GM12872 (cell line): Measurements from ENCODE around the gene VANGL2.

ENCODE experiments used
- CTCF ChIP-seq: IDR thresholded peaks from 3 replicates; pipeline ENCODE4 v1.5.1; 2011; ENCODE audit warnings: low read depth, mild to moderate bottlenecking, low read length, moderate library complexity; ENCODE audit not compliant: insufficient read depth

VANGL2 gene

DNA sequence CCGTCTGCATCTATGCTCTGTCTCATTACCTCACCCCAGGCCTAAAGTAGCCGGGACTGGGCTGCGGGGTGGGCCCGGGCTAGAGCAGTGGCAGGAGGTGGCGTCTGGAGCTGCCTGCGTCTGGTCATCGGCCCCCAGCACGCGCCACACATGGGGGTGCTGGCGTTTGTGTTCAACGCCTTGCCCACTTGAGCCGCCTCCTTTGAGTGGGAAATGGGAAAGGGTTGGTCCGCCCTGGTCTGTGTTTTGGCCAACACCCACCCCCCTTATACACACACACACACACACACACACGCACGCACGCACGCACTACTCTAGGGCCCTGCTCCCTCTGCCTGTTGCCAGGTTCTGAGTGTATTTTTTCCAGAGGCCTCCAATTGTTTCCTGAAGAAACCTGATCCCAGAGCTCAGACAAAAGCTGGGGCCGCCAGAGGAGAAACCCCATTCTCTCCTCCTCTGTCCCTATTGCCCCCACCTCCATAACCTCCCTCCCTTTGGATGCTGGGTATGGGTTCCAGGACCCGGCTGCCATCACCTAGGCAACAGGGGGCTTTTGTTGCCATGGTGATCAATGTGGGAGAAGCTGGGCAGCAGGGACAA lies 10.1 kb downstream of the VANGL2 start:
- TF ChIP-seq CTCF, result no peak

- no peak for TF ChIP-seq CTCF
Measured at GRCh38 chr1:160411271-160412027, 11.1 kb downstream of the VANGL2 start.

DNA sequence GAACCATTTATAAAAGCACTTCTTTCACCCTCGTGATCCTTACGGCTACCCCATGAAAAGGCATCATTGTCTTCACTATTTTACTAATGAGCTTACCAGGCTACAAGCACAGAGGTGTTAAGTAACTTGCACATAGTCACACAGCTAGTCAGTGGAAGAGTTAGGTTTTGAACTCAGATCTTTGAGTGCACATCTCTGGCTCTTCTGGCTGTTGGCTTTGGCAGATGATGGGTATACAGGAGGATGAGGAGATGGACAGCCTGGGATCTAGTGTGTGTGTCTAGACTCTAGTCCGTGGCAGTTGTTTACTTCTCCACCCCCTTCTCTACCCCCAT lies 11.6 kb downstream of the VANGL2 start:
- no peak for TF ChIP-seq CTCF

GRCh38 chr1:160413716-160414115 lies 13.4 kb downstream of the VANGL2 start:
- no peak for TF ChIP-seq CTCF

DNA sequence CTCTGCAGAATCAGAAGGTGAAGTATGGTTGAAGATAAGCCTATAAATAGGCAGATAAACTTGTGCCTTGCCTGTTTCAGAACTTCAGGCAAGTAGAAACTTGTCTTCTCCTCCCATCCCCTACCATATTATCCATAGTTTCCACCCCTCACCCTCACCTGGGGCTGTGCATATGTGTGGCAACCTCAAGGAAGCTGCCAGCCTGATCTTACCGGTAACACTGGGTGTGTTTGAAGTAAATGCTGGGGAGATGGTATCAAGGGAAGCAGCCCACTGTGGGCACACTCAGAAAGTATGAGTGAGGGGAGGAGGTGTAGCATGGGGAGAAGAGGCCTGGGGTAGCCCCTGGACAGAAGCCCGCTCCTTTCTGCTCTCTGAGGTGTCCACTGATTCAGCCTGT lies 14.5 kb downstream of the VANGL2 start:
- TF ChIP-seq CTCF, result no peak

GRCh38 chr1:160415696-160416290 lies 15.4 kb downstream of the VANGL2 start:
- TF ChIP-seq CTCF, result no peak

DNA sequence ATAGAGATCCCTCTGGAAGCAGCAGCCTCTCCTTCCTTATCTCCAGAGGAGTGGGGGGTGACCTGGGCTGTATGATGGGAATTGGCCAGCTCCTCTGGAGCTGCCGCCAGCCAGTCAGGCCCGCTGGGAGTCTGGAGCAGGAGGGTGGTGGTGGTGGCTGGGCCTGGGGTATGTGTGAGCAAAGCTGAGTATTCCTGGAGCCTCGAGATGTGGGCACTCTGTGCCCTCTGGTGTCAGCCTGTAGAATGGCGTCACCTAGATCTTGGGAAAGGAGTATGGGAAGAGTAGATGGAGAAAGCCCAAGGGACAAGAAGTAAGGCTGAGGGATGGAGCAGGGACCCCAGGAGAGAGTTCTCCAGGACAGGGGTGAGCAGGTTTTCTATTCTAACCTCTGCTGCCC lies 16.0 kb downstream of the VANGL2 start:
- peak; percentile 46 for TF ChIP-seq CTCF
